ENCODE data around the gene SARNP. TPM values are rescaled to one million over a fixed set of nuclear protein-coding genes. Genes with fewer than 3 reads are reported as not detected.

SARNP gene
- total RNA-seq, 1 experiment from 2014 or later, result 98.3 TPM

GRCh38 chr12:55850893-55851292 lies 33.4 kb upstream of the SARNP start (continued):
- TF ChIP-seq ZNF532 (CRISPR knock-in tag; IDR thresholded peaks at IDR 0.05; ENCODE audit: borderline replicate concordance), result no peak
- no peak for TF ChIP-seq CBFB (CRISPR knock-in tag; IDR thresholded peaks at IDR 0.05; ENCODE audit: low read depth)
- TF ChIP-seq NFE2L1 (CRISPR knock-in tag; IDR thresholded peaks at IDR 0.05), result no peak
- no peak for TF ChIP-seq GRHL2 (CRISPR knock-in tag; IDR thresholded peaks at IDR 0.05; ENCODE audit: insufficient replicate concordance, severe bottlenecking)
- TF ChIP-seq NR1H2 (CRISPR knock-in tag; IDR thresholded peaks at IDR 0.05), result no peak
- no peak for TF ChIP-seq ZNF219 (CRISPR knock-in tag; IDR thresholded peaks at IDR 0.05; ENCODE audit: borderline replicate concordance)
- TF ChIP-seq CREB1 (CRISPR knock-in tag; IDR thresholded peaks at IDR 0.05), result no peak

GRCh38 chr12:55850401-55850800 lies 32.9 kb upstream of the SARNP start:
- DNase-seq (ENCODE audit: low spot score) (no peak), ATAC-seq (no peak)
- Mint-ChIP-seq H3K4me3 (no peak overlapping the region), H3K27ac (no peak overlapping the region), H3K27me3 (ENCODE audit: low read depth) (peaks cover 12% of the 10 kb centered on the region), H3K36me3 (no peaks in the 10 kb centered on the region), H3K9me3 (no peaks in the 10 kb centered on the region), H3K4me1 (peaks cover 11% of the 10 kb centered on the region)
- POLR2A ChIA-PET, result interaction anchor here (0.6 kb wide), 1 partner anchor 20 kb away, joined by 3 read pairs; no protein-coding TSS in a partner anchor
- CTCF ChIA-PET, result interaction anchor here (0.6 kb wide), 1 partner anchor 125 kb away, joined by 3 read pairs; no protein-coding TSS in a partner anchor
- no peak for TF ChIP-seq CREM (CRISPR knock-in tag; IDR thresholded peaks at IDR 0.05)
- TF ChIP-seq PRDM15 (CRISPR knock-in tag; IDR thresholded peaks at IDR 0.05), result no peak
- TF ChIP-seq GRHL2 (CRISPR knock-in tag; IDR thresholded peaks at IDR 0.05; ENCODE audit: insufficient replicate concordance, severe bottlenecking), result no peak
- TF ChIP-seq ZSCAN18 (CRISPR knock-in tag; IDR thresholded peaks at IDR 0.05), result no peak
- TF ChIP-seq NFATC4 (CRISPR knock-in tag; IDR thresholded peaks at IDR 0.05), result no peak
- no peak for TF ChIP-seq CBFB (CRISPR knock-in tag; IDR thresholded peaks at IDR 0.05; ENCODE audit: low read depth)
- no peak for TF ChIP-seq GABPB1 (CRISPR knock-in tag; IDR thresholded peaks at IDR 0.05)
- no peak for TF ChIP-seq ZNF232 (CRISPR knock-in tag; IDR thresholded peaks at IDR 0.05)
- no peak for TF ChIP-seq SP1 (CRISPR knock-in tag; conservative IDR thresholded peaks at IDR 0.05)
- TF ChIP-seq NFE2L1 (CRISPR knock-in tag; IDR thresholded peaks at IDR 0.05), result no peak
- no peak for TF ChIP-seq AFF4 (CRISPR knock-in tag; IDR thresholded peaks at IDR 0.05; ENCODE audit: borderline replicate concordance)
- TF ChIP-seq ZNF263 (CRISPR knock-in tag; IDR thresholded peaks at IDR 0.05; ENCODE audit: low read depth), result no peak
- TF ChIP-seq KAT7 (CRISPR knock-in tag; IDR thresholded peaks at IDR 0.05; ENCODE audit: borderline replicate concordance), result no peak
- no peak for TF ChIP-seq ZNF281 (CRISPR knock-in tag; IDR thresholded peaks at IDR 0.05)

All from WTC11 (cell line).